SK-N-SH (cell line): ENCODE results near the gene CSTF2T. TPM values are rescaled to one million over a fixed set of nuclear protein-coding genes. Genes with fewer than 3 reads are reported as not detected.

ENCODE experiments used
- CTCF ChIA-PET: fragments of 300-600, 350-600 bp; formaldehyde crosslinking; extraction: SDS; loops from one replicate; lab custom pipeline; 2021; lab: Yijun Ruan, JAX
- POLR2A ChIA-PET: fragments of 350-600 bp; sonication (Branson Sonifier 250); formaldehyde crosslinking; extraction: SDS; loops from one replicate; lab custom pipeline; 2020; ENCODE audit warnings: antibody characterized with exemption, inconsistent platforms; lab: Yijun Ruan, JAX
- DNase-seq: peaks from one replicate; pipeline ENCODE4 v3.0.0; 2012
- H2AFZ ChIP-seq: fragments of 200-600 bp; sonication (generic); 2 replicates; pipeline ENCODE4 v1.8.1; 2016; ENCODE audit warnings: antibody characterized with exemption, mild to moderate bottlenecking, low read depth
- H3F3A ChIP-seq: fragments of 200-600 bp; sonication (generic); replicated peaks from 2 replicates; pipeline ENCODE3; 2016; ENCODE audit warnings: antibody characterized with exemption, mild to moderate bottlenecking; ENCODE audit not compliant: insufficient read depth
- H3K27ac ChIP-seq, 2 experiments: fragments of 200-500 bp in 1 of 2; fragments of 200-600 bp in 1 of 2; sonication (Bioruptor generic) in 1 of 2; sonication (generic), shearing (Covaris generic) in 1 of 2; 2 replicates each; pipeline versions ENCODE4 v1.5.1 to v1.6.1; 2014 to 2016; ENCODE audit warnings: low read depth in 2 of 2, inconsistent platforms in 1 of 2, low read length in 1 of 2, mild to moderate bottlenecking in 1 of 2, mixed read lengths in 1 of 2
- H3K27me3 ChIP-seq: fragments of 200-600 bp; sonication (generic), shearing (Covaris generic); 2 replicates; pipeline ENCODE4 v1.6.1; 2016; ENCODE audit warnings: mixed run types; ENCODE audit not compliant: insufficient read depth
- H3K36me3 ChIP-seq, 2 experiments: fragments of 200-500 bp in 1 of 2; fragments of 200-600 bp in 1 of 2; sonication (Bioruptor generic) in 1 of 2; sonication (generic) in 1 of 2; replicated peaks in 1 of 2; 2 replicates each; pipeline versions ENCODE3 to v1.5.1; 2014 to 2016; ENCODE audit warnings: low read length in 1 of 2, mild to moderate bottlenecking in 1 of 2; ENCODE audit not compliant: insufficient read depth in 2 of 2, control insufficient read depth in 1 of 2
- H3K4me1 ChIP-seq, 2 experiments: fragments of 200-500 bp in 1 of 2; fragments of 200-600 bp in 1 of 2; sonication (Bioruptor generic) in 1 of 2; sonication (generic), shearing (Covaris generic) in 1 of 2; 2 replicates each; pipeline versions ENCODE4 v1.5.1 to v1.6.1; 2014 to 2016; ENCODE audit warnings: low read depth in 1 of 2, low read length in 1 of 2, mixed run types in 1 of 2; ENCODE audit not compliant: insufficient read depth in 2 of 2, control insufficient read depth in 1 of 2
- H3K4me2 ChIP-seq: fragments of 200-600 bp; sonication (generic), shearing (Covaris generic); 2 replicates; pipeline ENCODE4 v1.6.1; 2017; ENCODE audit warnings: mixed run types
- H3K4me3 ChIP-seq, 2 experiments: fragments of 200-500 bp in 1 of 2; fragments of 200-600 bp in 1 of 2; sonication (Bioruptor generic) in 1 of 2; sonication (generic), shearing (Covaris generic) in 1 of 2; 2 replicates each; pipeline versions ENCODE4 v1.5.1 to v1.8.1; 2014 to 2016; ENCODE audit warnings: low read depth in 2 of 2, inconsistent platforms in 1 of 2, low read length in 1 of 2, mild to moderate bottlenecking in 1 of 2, mixed read lengths in 1 of 2, moderate library complexity in 1 of 2
- H3K79me2 ChIP-seq: fragments of 200-600 bp; sonication (generic); 2 replicates; pipeline ENCODE4 v1.8.1; 2017; ENCODE audit warnings: mild to moderate bottlenecking; ENCODE audit not compliant: insufficient read depth
- H3K9ac ChIP-seq: fragments of 200-600 bp; sonication (generic); 2 replicates; pipeline ENCODE4 v1.6.1; 2017; ENCODE audit warnings: mixed run types
- H3K9me2 ChIP-seq: fragments of 200-600 bp; sonication (generic); 2 replicates; pipeline ENCODE4 v1.6.1; 2017; ENCODE audit warnings: mixed run types
- H3K9me3 ChIP-seq: fragments of 200-600 bp; sonication (generic); 2 replicates; pipeline ENCODE4 v1.6.1; 2017; ENCODE audit warnings: mixed run types, mild to moderate bottlenecking, moderate library complexity
- H4K20me1 ChIP-seq: fragments of 200-600 bp; sonication (generic); 2 replicates; pipeline ENCODE4 v1.6.1; 2017; ENCODE audit warnings: mild to moderate bottlenecking, mixed run types; ENCODE audit not compliant: insufficient read depth
- EP300 ChIP-seq, 2 experiments: IDR thresholded peaks; 2 replicates each; pipeline versions ENCODE4 v1.4.0 to v1.6.1; 2012; ENCODE audit warnings: borderline replicate concordance in 1 of 2, low read depth in 1 of 2, low read length in 1 of 2
- FOSL2 ChIP-seq: IDR thresholded peaks from 2 replicates; pipeline ENCODE4 v1.4.0; 2012; ENCODE audit warnings: low read depth, mild to moderate bottlenecking, moderate library complexity, borderline replicate concordance
- FOXJ3 ChIP-seq: sonication (generic); formaldehyde crosslinking; IDR thresholded peaks from 2 replicates; pipeline ENCODE4 v1.5.1; 2020; ENCODE audit warnings: mild to moderate bottlenecking, missing genetic modification reagents
- FOXM1 ChIP-seq: IDR thresholded peaks from 2 replicates; pipeline ENCODE4 v1.4.0; 2012; ENCODE audit warnings: low read depth, mild to moderate bottlenecking
- GATA2 ChIP-seq: sonication (generic); formaldehyde crosslinking; IDR thresholded peaks from 2 replicates; pipeline ENCODE4 v1.5.0; 2020; ENCODE audit warnings: mild to moderate bottlenecking, missing genetic modification reagents
- JUND ChIP-seq: IDR thresholded peaks from 2 replicates; pipeline ENCODE4 v1.4.0; 2012
- NFIC ChIP-seq: IDR thresholded peaks from 2 replicates; pipeline ENCODE4 v1.4.0; 2012; ENCODE audit warnings: borderline replicate concordance
- NRF1 ChIP-seq: IDR thresholded peaks from 2 replicates; pipeline ENCODE4 v1.6.1; 2012; ENCODE audit warnings: low read depth, mild to moderate bottlenecking, low read length
- RAD21 ChIP-seq: IDR thresholded peaks from 2 replicates; pipeline ENCODE4 v1.6.1; 2012; ENCODE audit warnings: mild to moderate bottlenecking, low read length
- RXRA ChIP-seq: IDR thresholded peaks from 2 replicates; pipeline ENCODE4 v1.4.0; 2012; ENCODE audit warnings: low read depth, mild to moderate bottlenecking, borderline replicate concordance
- TAF1 ChIP-seq: IDR thresholded peaks from 2 replicates; pipeline ENCODE4 v1.6.1; 2012; ENCODE audit warnings: low read depth, mild to moderate bottlenecking, low read length, moderate library complexity, borderline replicate concordance
- YY1 ChIP-seq: IDR thresholded peaks from 2 replicates; pipeline ENCODE4 v1.4.0; 2012; ENCODE audit warnings: low read depth, mild to moderate bottlenecking
- WGBS: methylation state at CpG from one replicate; pipeline ENCODE4 v1.1.6; 2017; ENCODE audit warnings: low lambda C conversion rate; 5-methylcytosine and 5-hydroxymethylcytosine counted together
- polyA plus RNA-seq, 3 experiments: library from polyadenylated mRNA; depleted of rRNA; stranded (reverse); fragments of >200 nt; gene quantifications; 2 replicates each; pipeline ENCODE4 v1.2.3, GENCODE V29; 2012
- TF ChIP-seq, protein P1 (sequence below): IDR thresholded peaks from 2 replicates; pipeline ENCODE4 v1.4.0; 2012; ENCODE audit warnings: low read depth, borderline replicate concordance
- TF ChIP-seq, protein P2 (sequence below): IDR thresholded peaks from 2 replicates; pipeline ENCODE4 v1.4.0; 2012; ENCODE audit warnings: low read depth, borderline replicate concordance
- TF ChIP-seq, protein P3 (sequence below): IDR thresholded peaks from 2 replicates; pipeline ENCODE4; 2012
- TF ChIP-seq, protein P4 (sequence below): fragments of 150-350 bp; IDR thresholded peaks from 2 replicates; pipeline ENCODE4 v1.6.1; 2016; ENCODE audit warnings: mild to moderate bottlenecking, low read depth, low read length
- TF ChIP-seq, protein P5 (sequence below): IDR thresholded peaks from 2 replicates; pipeline ENCODE4 v1.6.1; 2012; ENCODE audit warnings: mild to moderate bottlenecking, low read depth, low read length, moderate library complexity

CSTF2T gene
- polyA plus RNA-seq, 1 of the 3 experiments (the other 2 are of a cell fraction): 4.3 TPM

DNA sequence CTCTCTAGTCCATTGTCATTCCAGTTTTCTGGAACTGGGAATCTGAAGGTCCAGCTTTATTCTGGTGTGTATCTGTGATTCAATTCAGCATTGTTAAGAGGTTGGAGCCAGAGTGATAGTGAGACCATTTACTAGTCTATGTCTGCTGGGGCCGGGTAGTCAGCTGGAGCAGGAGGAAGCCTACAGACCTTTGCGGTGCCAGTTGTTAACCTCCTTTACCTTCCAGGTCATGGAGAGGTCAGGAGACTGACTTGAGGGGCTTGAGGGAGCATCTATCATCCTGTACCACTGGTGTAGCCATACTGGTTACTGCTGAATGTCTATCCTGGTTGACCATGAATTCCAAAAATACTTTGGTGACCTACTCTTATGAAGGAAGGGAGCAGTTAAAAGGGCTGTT, 9.2 kb upstream of the CSTF2T start:
- Histone ChIP-seq H3K36me3 (no peaks in the 10 kb centered on the region), H3K27me3 (no peaks in the 10 kb centered on the region), H3K9me2 (no peaks in the 10 kb centered on the region), H4K20me1 (no peaks in the 10 kb centered on the region), H3K4me1 (no peaks in the 10 kb centered on the region; a peak in 2 of 4 replicates), H3F3A (no peaks in the 10 kb centered on the region), H2AFZ (no peak overlapping the region), H3K79me2 (no peaks in the 10 kb centered on the region), H3K4me3 (no peak overlapping the region), H3K9ac (no peak overlapping the region), H3K9me3 (no peaks in the 10 kb centered on the region), H3K27ac (no peak overlapping the region), H3K4me2 (no peak overlapping the region)
- ChIA-PET POLR2A (no interaction called here), CTCF (interaction anchor here (2.0 kb wide), 1 partner anchor 8 kb away, joined by 6 read pairs; the partner anchor contains the start of gene CSTF2T)
- 80% methylated on average over 2 of the region's 2 CpGs for WGBS
- DNase-seq: no peak
- TF ChIP-seq FOXM1 (no peak), RXRA (no peak), NRF1 (no peak), FOXJ3 (no peak), GATA2 (CRISPR knock-in tag) (no peak), FOSL2 (no peak), EP300 (IDR thresholded peaks at IDR 0.05; ENCODE audit: borderline replicate concordance in 1 of 2, low read depth in 1 of 2, low read length in 1 of 2) (no peak), TAF1 (no peak), JUND (no peak), RAD21 (no peak), YY1 (no peak), NFIC (no peak)
- TF ChIP-seq, protein P1, sequence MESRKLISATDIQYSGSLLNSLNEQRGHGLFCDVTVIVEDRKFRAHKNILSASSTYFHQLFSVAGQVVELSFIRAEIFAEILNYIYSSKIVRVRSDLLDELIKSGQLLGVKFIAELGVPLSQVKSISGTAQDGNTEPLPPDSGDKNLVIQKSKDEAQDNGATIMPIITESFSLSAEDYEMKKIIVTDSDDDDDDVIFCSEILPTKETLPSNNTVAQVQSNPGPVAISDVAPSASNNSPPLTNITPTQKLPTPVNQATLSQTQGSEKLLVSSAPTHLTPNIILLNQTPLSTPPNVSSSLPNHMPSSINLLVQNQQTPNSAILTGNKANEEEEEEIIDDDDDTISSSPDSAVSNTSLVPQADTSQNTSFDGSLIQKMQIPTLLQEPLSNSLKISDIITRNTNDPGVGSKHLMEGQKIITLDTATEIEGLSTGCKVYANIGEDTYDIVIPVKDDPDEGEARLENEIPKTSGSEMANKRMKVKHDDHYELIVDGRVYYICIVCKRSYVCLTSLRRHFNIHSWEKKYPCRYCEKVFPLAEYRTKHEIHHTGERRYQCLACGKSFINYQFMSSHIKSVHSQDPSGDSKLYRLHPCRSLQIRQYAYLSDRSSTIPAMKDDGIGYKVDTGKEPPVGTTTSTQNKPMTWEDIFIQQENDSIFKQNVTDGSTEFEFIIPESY: no peak
- TF ChIP-seq, protein P2, sequence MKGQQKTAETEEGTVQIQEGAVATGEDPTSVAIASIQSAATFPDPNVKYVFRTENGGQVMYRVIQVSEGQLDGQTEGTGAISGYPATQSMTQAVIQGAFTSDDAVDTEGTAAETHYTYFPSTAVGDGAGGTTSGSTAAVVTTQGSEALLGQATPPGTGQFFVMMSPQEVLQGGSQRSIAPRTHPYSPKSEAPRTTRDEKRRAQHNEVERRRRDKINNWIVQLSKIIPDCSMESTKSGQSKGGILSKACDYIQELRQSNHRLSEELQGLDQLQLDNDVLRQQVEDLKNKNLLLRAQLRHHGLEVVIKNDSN: no peak
- TF ChIP-seq, protein P3, sequence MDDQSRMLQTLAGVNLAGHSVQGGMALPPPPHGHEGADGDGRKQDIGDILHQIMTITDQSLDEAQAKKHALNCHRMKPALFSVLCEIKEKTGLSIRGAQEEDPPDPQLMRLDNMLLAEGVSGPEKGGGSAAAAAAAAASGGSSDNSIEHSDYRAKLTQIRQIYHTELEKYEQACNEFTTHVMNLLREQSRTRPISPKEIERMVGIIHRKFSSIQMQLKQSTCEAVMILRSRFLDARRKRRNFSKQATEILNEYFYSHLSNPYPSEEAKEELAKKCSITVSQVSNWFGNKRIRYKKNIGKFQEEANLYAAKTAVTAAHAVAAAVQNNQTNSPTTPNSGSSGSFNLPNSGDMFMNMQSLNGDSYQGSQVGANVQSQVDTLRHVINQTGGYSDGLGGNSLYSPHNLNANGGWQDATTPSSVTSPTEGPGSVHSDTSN: no peak
- TF ChIP-seq, protein P4, sequence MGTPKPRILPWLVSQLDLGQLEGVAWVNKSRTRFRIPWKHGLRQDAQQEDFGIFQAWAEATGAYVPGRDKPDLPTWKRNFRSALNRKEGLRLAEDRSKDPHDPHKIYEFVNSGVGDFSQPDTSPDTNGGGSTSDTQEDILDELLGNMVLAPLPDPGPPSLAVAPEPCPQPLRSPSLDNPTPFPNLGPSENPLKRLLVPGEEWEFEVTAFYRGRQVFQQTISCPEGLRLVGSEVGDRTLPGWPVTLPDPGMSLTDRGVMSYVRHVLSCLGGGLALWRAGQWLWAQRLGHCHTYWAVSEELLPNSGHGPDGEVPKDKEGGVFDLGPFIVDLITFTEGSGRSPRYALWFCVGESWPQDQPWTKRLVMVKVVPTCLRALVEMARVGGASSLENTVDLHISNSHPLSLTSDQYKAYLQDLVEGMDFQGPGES: no peak
- TF ChIP-seq, protein P5, sequence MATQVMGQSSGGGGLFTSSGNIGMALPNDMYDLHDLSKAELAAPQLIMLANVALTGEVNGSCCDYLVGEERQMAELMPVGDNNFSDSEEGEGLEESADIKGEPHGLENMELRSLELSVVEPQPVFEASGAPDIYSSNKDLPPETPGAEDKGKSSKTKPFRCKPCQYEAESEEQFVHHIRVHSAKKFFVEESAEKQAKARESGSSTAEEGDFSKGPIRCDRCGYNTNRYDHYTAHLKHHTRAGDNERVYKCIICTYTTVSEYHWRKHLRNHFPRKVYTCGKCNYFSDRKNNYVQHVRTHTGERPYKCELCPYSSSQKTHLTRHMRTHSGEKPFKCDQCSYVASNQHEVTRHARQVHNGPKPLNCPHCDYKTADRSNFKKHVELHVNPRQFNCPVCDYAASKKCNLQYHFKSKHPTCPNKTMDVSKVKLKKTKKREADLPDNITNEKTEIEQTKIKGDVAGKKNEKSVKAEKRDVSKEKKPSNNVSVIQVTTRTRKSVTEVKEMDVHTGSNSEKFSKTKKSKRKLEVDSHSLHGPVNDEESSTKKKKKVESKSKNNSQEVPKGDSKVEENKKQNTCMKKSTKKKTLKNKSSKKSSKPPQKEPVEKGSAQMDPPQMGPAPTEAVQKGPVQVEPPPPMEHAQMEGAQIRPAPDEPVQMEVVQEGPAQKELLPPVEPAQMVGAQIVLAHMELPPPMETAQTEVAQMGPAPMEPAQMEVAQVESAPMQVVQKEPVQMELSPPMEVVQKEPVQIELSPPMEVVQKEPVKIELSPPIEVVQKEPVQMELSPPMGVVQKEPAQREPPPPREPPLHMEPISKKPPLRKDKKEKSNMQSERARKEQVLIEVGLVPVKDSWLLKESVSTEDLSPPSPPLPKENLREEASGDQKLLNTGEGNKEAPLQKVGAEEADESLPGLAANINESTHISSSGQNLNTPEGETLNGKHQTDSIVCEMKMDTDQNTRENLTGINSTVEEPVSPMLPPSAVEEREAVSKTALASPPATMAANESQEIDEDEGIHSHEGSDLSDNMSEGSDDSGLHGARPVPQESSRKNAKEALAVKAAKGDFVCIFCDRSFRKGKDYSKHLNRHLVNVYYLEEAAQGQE: no peak
